CD4-positive, CD25-positive, alpha-beta regulatory T cell (primary cell): ENCODE measurements around the gene EHD4. TPM values are rescaled to one million over a fixed set of nuclear protein-coding genes. Genes with fewer than 3 reads are reported as not detected.

Experiments used
- ATAC-seq, 2 donors: fragments of 150-1000 bp; cut with Tn5 transposase; one replicate each; pipeline ENCODE4 v1.10.0; 2021; ENCODE audit warnings: low read depth in 2 of 2, moderate number of reproducible peaks in 2 of 2, moderate library complexity in 1 of 2
- DNase-seq, 3 donors: peaks; one replicate each; pipeline versions ENCODE4 v3.0.0 to v3.0.0-alpha.2; 2012 to 2022; ENCODE audit warnings: mixed read lengths in 1 of 3
- H3K27ac ChIP-seq: one replicate; pipeline ENCODE4 v1.7.0; 2013; ENCODE audit warnings: mild to moderate bottlenecking, low read length; ENCODE audit not compliant: insufficient read depth, poor library complexity, severe bottlenecking
- H3K27me3 ChIP-seq: one replicate; pipeline ENCODE4 v1.7.0; 2013; ENCODE audit warnings: low read length; ENCODE audit not compliant: control insufficient read depth, insufficient read depth
- H3K36me3 ChIP-seq: one replicate; pipeline ENCODE4 v1.7.0; 2013; ENCODE audit warnings: mild to moderate bottlenecking, low read length, moderate library complexity; ENCODE audit not compliant: control insufficient read depth, insufficient read depth
- H3K4me1 ChIP-seq: 2 replicates; pipeline ENCODE4 v1.7.0; 2013; ENCODE audit warnings: mild to moderate bottlenecking, low read length; ENCODE audit not compliant: insufficient read depth, control insufficient read depth, poor library complexity, severe bottlenecking
- H3K4me3 ChIP-seq: one replicate; pipeline ENCODE4 v1.7.0; 2013; ENCODE audit warnings: low read depth, mild to moderate bottlenecking, low read length, moderate library complexity
- H3K9me3 ChIP-seq, 2 experiments: 1 replicate in 1 of 2; 2 replicates in 1 of 2; pipeline ENCODE4 v1.7.0; 2013; ENCODE audit warnings: low read length in 2 of 2, mild to moderate bottlenecking in 1 of 2, moderate library complexity in 1 of 2; ENCODE audit not compliant: control insufficient read depth in 2 of 2
- H3K27ac Mint-ChIP-seq, 3 donors: one replicate each; pipeline ENCODE4 v1.8.0; 2020 to 2022; ENCODE audit warnings: mild to moderate bottlenecking in 3 of 3, mixed read lengths in 3 of 3, moderate library complexity in 2 of 3
- H3K27me3 Mint-ChIP-seq: one replicate; pipeline ENCODE4 v1.8.0; 2022; ENCODE audit warnings: mild to moderate bottlenecking, mixed read lengths
- H3K36me3 Mint-ChIP-seq: one replicate; pipeline ENCODE4 v1.8.0; 2020; ENCODE audit warnings: mixed read lengths
- H3K4me1 Mint-ChIP-seq, 4 donors: one replicate each; pipeline ENCODE4 v1.8.0; 2020 to 2022; ENCODE audit warnings: mixed read lengths in 4 of 4, mild to moderate bottlenecking in 1 of 4
- H3K4me3 Mint-ChIP-seq, 4 donors: one replicate each; pipeline ENCODE4 v1.8.0; 2020 to 2022; ENCODE audit warnings: mild to moderate bottlenecking in 4 of 4, mixed read lengths in 4 of 4, moderate library complexity in 3 of 4
- H3K9me3 Mint-ChIP-seq, 7 donors: one replicate each; pipeline ENCODE4 v1.8.0; 2020 to 2022; ENCODE audit warnings: mixed read lengths in 7 of 7, mild to moderate bottlenecking in 3 of 7, moderate library complexity in 2 of 7
- polyA plus RNA-seq, 4 donors: library from polyadenylated mRNA; unstranded; fragments of 300-500 nt; fragmentation: Illumina TruSeq; gene quantifications; one replicate each; pipeline ENCODE4 v1.2.3, GENCODE V29; 2021
- total RNA-seq: library from RNA; stranded (reverse); gene quantifications from one replicate; pipeline ENCODE4 v1.2.3, GENCODE V29; 2022

EHD4 gene
- total and polyA plus RNA-seq, 5 donors from 2014 or later = 9.3 to 57.8 (median 13.8) TPM

DNA sequence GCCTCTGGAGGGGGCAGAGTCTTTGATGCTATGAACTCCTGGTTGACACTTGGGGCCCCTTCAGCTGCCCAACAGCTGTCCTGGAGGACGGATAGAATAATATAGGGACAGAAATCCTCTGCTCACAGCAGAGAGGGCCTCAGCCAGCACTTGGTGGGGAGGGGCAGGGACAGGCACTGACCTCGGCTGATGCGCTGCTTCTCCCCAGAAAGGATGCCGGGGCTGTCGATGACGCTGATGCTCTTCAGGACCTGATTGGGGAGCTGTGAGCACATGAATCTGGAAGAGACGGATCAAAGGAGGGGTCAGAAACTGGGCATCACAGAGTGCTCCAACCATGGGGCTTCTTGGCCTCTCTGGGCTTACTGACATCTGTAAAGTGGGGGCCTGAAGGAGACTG lies 29.5 kb downstream of the EHD4 start:
- Mint-ChIP-seq H3K27ac (peak overlapping the region; percentile 43 to 73 (median 64)), H3K4me3 (no peak overlapping the region), H3K4me1 (peaks cover 3 to 29% (median 24%) of the 10 kb centered on the region in 4 donors), H3K9me3 (no peaks in the 10 kb centered on the region), H3K27me3 (no peaks in the 10 kb centered on the region), H3K36me3 (peaks cover 13% of the 10 kb centered on the region)
- Histone ChIP-seq H3K4me3 (no peak overlapping the region), H3K36me3 (peaks cover 14% of the 10 kb centered on the region), H3K27me3 (no peaks in the 10 kb centered on the region), H3K27ac (no peak overlapping the region), H3K9me3 (no peaks in the 10 kb centered on the region), H3K4me1 (peaks cover 17% of the 10 kb centered on the region)
- DNase-seq (no peak), ATAC-seq (no peak)

DNA sequence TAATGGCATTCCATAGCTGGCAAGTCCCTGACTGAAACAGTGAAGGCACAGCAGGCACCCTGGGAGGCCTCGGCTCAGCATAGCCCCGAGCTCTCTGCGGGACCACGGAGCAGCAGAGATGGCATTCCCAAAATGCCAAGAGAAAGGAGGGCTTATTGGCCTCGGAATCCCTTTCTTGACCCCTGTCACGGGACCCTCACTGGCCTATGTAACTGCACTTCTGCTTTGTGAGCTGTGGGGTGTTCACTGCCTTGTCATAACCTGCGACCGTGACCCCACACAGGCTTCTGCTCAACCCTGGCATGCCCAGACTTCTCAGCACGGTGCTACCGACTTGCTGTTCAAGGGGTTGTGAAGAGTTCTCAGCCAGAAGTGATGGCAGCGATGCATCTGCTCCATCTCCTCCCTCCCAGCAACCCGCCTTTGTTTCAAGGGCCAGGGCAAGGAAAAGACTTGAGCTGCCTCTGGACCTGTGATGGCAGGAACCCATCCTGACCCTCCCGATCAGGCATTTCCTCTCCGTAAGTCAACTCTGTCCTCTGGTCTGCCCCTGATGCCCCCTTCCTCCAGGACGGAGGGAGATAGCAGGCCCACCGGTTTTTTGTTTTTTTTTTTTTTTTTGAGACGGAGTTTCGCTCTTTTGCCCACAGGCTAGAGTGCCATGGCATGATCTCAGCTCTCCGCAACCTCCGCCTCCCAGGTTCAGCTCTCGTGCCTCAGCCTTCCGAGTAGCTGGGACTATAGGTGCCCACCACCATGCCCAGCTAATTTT lies 30.5 kb downstream of the EHD4 start:
- H3K36me3 ChIP-seq = peaks cover 14% of the 10 kb centered on the region
- H3K4me1 ChIP-seq = peaks cover 28% of the 10 kb centered on the region
- DNase-seq = no peak
- H3K4me1 Mint-ChIP-seq = peaks cover 11 to 35% (median 33%) of the 10 kb centered on the region in 4 donors
- no peak for ATAC-seq
- H3K4me3 ChIP-seq = no peak overlapping the region
- peaks cover 13% of the 10 kb centered on the region for H3K36me3 Mint-ChIP-seq
- H3K27me3 Mint-ChIP-seq = no peaks in the 10 kb centered on the region
- peak overlapping the region; percentile 19 for H3K27ac ChIP-seq
- H3K27ac Mint-ChIP-seq = peak overlapping the region; percentile 73 to 88 (median 80)
- H3K9me3 Mint-ChIP-seq = no peaks in the 10 kb centered on the region
- no peak overlapping the region for H3K4me3 Mint-ChIP-seq
- no peaks in the 10 kb centered on the region for H3K27me3 ChIP-seq
- H3K9me3 ChIP-seq = no peaks in the 10 kb centered on the region

DNA sequence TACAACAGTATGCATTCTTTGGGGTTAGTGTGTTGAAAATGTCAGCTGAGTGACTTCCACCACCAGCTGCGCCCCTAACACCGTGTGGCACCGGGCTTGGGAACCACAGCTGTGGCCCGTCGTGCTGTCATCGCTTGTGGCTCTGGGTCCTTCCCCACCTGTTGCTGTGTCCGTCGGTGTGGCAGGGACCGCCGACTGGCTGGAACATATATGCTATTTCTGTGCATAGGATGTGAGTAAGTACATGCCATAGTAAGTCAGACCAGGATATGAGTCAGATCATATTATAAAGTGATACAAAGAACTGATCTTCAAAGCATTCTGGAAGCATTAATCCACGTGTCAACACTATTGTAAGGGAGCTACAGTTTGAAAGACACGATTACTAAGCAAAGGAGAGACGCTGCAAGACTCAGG lies 31.9 kb downstream of the EHD4 start:
- Histone ChIP-seq H3K4me1 (peaks cover 42% of the 10 kb centered on the region), H3K27ac (peak overlapping the region; percentile 44), H3K9me3 (no peaks in the 10 kb centered on the region), H3K4me3 (no peak overlapping the region), H3K27me3 (no peaks in the 10 kb centered on the region), H3K36me3 (peaks cover 14% of the 10 kb centered on the region)
- DNase-seq (peak in 1 of 3 donors; percentile 51), ATAC-seq (peak; percentile 28 to 29)
- H3K9me3 Mint-ChIP-seq = no peaks in the 10 kb centered on the region
- no peaks in the 10 kb centered on the region for H3K27me3 Mint-ChIP-seq
- H3K36me3 Mint-ChIP-seq = peaks cover 13% of the 10 kb centered on the region
- peak overlapping the region in 2 of 4 donors; percentile 9 to 28 for H3K4me3 Mint-ChIP-seq
- peak overlapping the region; percentile 77 to 88 (median 78) for H3K27ac Mint-ChIP-seq
- H3K4me1 Mint-ChIP-seq = peaks cover 21 to 48% (median 46%) of the 10 kb centered on the region in 4 donors

DNA sequence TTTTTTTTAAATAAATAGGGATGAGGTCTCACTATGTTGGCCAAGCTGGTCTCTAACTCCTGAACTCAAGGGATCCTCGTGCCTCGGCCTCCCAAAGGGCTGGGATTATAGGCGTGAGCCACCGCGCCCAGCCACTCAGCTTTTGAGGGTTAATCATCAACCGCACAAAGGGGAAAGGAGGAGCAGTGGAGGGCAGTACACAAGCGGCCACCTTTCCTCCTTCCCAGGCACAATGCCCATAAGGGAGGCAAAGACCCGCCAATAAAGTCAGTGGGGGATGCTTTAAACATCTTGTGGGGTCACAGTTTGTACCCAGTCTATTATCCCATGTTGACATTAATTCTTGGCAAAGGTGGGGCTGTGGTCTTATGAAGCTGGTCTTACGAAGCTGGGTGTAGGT lies 32.4 kb downstream of the EHD4 start:
- peaks cover 14% of the 10 kb centered on the region for H3K36me3 ChIP-seq
- H3K27ac ChIP-seq = peak overlapping the region; percentile 44
- Mint-ChIP-seq H3K36me3 (peaks cover 13% of the 10 kb centered on the region), H3K27ac (peak overlapping the region in 2 of 3 donors; percentile 77 to 78), H3K9me3 (no peaks in the 10 kb centered on the region), H3K4me3 (peak overlapping the region in 2 of 4 donors; percentile 9 to 28), H3K4me1 (peaks cover 25 to 53% (median 50%) of the 10 kb centered on the region in 4 donors), H3K27me3 (no peaks in the 10 kb centered on the region)
- H3K27me3 ChIP-seq = no peaks in the 10 kb centered on the region
- peaks cover 46% of the 10 kb centered on the region for H3K4me1 ChIP-seq
- DNase-seq = no peak
- H3K4me3 ChIP-seq = no peak overlapping the region
- no peak for ATAC-seq
- no peaks in the 10 kb centered on the region for H3K9me3 ChIP-seq

DNA sequence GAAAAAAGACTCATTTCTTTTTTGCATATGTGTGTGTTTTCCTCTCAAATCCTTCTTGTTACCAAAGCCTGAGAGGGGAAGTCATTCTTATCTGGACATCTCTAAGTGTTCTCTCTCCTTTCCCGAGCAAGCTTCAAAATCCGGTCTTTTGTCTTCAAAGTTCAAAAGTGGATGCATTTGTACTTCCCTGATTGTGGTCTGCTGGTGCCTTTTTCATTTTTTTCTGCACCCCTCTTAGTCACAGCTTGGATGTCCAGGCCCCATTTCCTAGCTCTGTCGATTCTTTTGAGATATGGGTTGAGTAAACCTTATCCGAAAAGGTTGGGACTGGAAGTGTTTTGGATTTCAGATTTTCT lies 34.8 kb downstream of the EHD4 start:
- peaks cover 28 to 73% (median 59%) of the 10 kb centered on the region in 4 donors for H3K4me1 Mint-ChIP-seq
- H3K27me3 Mint-ChIP-seq = no peaks in the 10 kb centered on the region
- no peak for DNase-seq
- H3K36me3 Mint-ChIP-seq = peaks cover 9% of the 10 kb centered on the region
- no peaks in the 10 kb centered on the region for H3K9me3 Mint-ChIP-seq
- Histone ChIP-seq H3K9me3 (no peaks in the 10 kb centered on the region), H3K27me3 (no peaks in the 10 kb centered on the region), H3K4me3 (peak overlapping the region; percentile 52), H3K27ac (peak overlapping the region; percentile 99), H3K36me3 (peaks cover 6% of the 10 kb centered on the region), H3K4me1 (peaks cover 63% of the 10 kb centered on the region)
- H3K27ac Mint-ChIP-seq = peak overlapping the region; percentile 95 to 99 (median 97)
- no peak for ATAC-seq
- H3K4me3 Mint-ChIP-seq = peak overlapping the region; percentile 74 to 91 (median 89)

DNA sequence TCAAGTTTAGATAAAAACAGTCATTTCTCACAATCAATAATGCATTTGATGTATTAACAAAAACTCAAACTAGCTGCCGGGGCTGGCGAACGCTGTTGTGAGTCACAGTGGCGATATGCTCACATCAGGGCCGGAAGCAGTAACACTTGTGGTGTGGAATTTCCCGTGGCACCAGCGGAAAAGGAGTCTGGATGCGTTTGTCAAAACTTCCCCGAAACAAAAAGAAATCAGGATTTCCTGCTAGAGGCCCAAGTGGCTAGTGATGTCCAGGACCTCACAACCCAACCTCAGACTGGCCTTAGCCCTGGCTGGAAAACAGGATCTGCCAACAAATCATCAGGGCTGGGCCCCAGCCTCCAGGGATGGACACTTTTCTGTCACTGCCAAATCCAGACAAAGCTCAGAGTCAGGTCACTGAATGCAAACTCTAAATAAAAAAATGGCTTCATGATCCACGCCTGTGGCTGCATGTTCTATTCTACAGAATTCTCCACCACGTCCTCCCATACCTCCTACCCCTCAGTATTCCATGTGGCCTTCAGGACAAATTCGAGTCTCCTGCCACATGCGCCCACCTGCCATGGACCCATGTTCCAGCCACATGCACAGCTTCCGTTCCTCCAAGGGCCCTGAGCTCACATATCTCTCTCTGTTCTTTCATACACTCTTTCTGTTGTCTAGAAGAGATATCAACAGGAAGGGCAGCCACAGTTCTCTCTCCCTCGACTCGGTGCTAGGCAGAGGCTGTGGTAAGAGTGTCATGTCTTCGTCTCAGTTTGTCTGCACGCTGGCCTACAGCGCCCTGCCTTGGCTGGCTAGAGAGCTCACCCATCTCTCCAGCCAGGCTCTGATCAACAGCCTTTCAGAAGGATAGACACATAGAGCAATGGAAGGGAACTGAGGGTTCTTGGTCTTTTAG lies 35.4 kb downstream of the EHD4 start:
- peak overlapping the region; percentile 52 for H3K4me3 ChIP-seq
- H3K4me1 ChIP-seq = peaks cover 63% of the 10 kb centered on the region
- Mint-ChIP-seq H3K4me1 (peaks cover 28 to 73% (median 59%) of the 10 kb centered on the region in 4 donors), H3K9me3 (no peaks in the 10 kb centered on the region), H3K4me3 (peak overlapping the region; percentile 74 to 91 (median 89)), H3K27me3 (no peaks in the 10 kb centered on the region), H3K36me3 (peaks cover 7% of the 10 kb centered on the region), H3K27ac (peak overlapping the region; percentile 95 to 99 (median 97))
- DNase-seq (peak; percentile 77 to 93 (median 82)), ATAC-seq (peak; percentile 88 to 89)
- no peaks in the 10 kb centered on the region for H3K9me3 ChIP-seq
- H3K27me3 ChIP-seq = no peaks in the 10 kb centered on the region
- peaks cover 6% of the 10 kb centered on the region for H3K36me3 ChIP-seq
- H3K27ac ChIP-seq = peak overlapping the region; percentile 99

DNA sequence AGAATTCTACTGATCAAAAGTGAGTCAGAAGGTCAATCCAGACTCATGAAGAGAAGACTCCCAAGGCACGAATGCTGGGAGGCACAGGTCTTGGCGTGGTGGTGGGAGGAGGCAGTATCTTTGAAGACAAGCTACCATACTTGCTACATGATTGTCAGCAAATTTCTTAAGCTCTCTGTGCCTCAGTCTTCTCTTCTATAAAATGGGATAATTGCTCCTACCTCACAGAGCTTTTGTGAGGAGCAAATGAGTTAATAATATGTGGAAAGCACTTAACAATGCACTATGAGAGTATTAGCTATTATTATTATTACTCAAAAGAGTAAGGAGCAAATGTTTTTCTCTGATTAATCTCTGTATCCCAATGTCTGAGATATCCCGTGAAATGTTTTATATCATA lies 36.2 kb downstream of the EHD4 start:
- peaks cover 28 to 72% (median 57%) of the 10 kb centered on the region in 4 donors for H3K4me1 Mint-ChIP-seq
- no peaks in the 10 kb centered on the region for H3K27me3 ChIP-seq
- H3K27ac Mint-ChIP-seq = peak overlapping the region; percentile 95 to 99 (median 97)
- H3K36me3 Mint-ChIP-seq = peaks cover 7% of the 10 kb centered on the region
- peaks cover 63% of the 10 kb centered on the region for H3K4me1 ChIP-seq
- H3K27ac ChIP-seq = peak overlapping the region; percentile 99
- H3K4me3 ChIP-seq = peak overlapping the region; percentile 52
- ATAC-seq = no peak
- no peaks in the 10 kb centered on the region for H3K27me3 Mint-ChIP-seq
- no peaks in the 10 kb centered on the region for H3K9me3 ChIP-seq
- H3K36me3 ChIP-seq = no peaks in the 10 kb centered on the region
- peak overlapping the region; percentile 74 to 91 (median 89) for H3K4me3 Mint-ChIP-seq
- no peaks in the 10 kb centered on the region for H3K9me3 Mint-ChIP-seq
- no peak for DNase-seq
